Measurements from ENCODE around the gene FBLN1.
"Not testable (repeated sequence)": the region's sequence is repeated elsewhere in the genome, so short reads cannot be mapped to it uniquely, and the experiment has no call there.

The FBLN1 gene

DNA sequence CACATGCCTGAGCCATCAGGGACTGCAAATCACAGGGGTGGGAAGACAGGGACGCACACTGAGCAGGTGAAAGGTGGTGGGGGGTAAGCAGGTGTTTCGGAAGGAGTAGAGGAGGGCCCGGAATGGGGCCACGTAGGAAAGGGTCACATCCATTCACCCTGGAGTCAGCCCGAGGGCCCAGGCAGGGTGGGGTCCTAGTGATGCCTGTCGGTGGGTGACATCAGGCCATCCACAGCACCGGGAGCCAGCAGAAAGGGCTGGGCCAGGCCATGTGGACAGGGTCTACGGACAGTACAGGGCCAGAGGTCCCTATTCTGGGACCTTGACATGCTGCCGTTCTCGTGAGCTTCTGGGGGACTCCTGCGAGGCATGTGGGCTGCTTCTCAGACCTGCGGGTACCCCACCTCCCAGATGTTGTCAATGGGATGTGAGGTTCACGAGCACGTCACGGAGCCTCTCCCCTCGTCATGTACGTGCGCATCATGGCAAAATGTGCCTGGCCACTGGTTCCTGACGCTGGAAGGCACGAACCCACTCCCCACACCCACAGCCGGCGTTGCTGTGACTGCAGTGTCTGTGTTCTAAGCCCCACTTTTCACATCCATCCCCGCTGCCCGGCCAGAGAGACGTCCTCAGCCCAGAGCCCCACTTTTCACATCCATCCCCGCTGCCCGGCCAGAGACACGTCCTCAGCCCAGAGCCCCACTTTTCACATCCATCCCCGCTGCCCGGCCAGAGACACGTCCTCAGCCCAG is 84.1 kb downstream of the FBLN1 start:
- DNase-seq: no peak

DNA sequence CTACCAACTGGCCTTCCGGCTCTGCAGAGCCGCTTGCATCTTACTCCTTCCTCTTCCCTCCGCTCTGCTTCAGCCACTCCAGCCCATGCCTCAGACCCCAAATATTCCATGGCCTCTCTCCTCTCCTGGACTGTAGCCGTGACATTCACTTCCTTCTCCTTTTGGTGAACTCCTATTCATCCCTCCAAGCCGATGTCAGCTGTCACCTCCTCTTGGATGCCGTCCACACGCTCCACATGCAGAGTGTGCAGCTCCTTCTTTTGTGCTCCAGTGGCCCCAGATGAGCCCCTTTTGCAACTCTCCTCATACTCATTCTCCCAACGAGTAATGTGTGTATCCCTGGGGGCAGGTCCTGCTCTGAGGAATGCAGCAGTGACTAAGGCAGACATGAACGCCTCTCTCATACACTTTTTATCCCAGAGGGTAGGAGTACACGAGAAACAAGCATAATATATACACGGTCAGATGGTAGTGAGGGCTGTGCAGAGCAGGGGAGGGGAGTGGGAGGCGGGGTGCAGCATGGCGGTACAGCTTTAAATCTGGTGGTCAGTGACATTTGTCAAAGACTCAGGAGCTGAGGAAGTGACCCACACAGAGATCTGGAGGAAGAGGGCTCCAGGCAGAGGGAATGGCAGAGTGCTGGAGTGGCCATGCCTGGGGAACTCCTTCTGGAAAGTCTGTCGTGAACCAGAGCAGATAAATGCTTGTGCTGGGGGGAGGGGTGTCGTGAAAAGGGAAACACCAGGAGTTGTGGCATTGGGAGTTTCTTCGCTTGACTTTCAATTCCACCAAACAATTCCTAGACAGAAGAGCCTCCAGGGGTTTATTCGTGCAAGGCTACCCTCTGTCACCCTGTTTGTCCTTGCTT is 85.2 kb downstream of the FBLN1 start:
- DNase-seq: no peak

DNA sequence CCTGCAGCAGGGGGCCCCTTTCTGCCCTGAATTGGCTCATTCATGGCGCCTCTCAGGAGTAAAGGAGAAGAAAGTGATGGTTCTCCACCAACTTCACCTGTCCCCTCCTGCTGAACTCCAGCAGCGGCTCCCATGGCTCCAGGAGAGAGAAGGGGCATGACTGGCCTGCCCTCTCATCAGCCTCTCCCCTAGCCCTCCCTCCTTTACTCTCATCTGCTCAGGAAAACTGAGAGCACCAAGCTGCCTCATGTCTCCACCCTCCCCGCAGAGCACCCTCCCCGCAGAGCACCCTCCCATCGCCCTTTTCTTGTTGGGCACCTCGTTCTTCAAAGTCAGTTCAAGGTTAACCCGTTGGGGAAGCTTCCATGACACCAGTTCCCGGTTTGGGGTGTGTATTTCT is 86.9 kb downstream of the FBLN1 start:
- no peak for DNase-seq

DNA sequence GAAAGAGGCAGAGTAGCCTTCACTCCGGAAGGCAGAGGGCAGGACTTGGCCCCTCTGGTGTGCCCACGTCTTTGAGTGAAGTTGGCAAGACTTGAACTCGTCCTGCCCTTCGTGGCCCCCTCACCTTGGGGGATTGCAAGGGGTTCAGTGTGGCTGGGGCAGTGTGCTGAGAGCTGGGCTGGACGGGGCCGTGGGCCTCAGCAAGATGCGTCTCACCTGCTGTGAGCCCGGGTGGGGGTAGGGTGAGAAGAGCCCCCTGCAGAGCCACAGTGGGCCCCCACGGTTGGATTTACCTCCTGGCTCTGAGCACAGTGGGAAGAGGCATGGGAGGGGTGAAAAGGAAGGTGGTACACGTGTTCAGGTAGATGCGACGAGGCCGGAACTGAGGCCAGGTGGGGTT is 87.6 kb downstream of the FBLN1 start:
- no peak for DNase-seq

DNA sequence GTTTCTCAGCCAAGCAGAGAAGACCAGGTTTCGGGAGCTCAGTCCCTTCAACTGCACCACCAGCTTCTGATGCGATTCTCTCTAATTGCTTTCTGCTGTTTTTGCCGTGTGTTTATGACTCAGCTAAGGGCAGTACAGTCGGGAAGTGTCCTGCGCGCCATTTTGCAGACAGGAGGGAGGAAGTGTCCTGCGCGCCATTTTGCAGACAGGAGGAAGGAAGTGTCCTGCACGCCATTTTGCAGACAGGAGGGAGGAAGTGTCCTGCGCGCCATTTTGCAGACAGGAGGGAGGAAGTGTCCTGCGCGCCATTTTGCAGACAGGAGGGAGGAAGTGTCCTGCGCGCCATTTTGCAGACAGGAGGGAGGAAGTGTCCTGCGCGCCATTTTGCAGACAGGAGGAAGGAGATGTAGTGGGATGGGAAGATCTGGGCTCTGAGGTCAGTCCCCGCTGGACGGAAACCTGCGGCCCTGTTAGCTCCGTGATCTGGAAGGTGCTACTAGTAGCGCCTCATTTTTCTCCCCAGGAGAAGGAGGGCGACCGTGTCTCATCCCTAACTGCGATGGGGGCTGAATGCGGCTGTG is 89.0 kb downstream of the FBLN1 start:
- not testable (repeated sequence) for DNase-seq

DNA sequence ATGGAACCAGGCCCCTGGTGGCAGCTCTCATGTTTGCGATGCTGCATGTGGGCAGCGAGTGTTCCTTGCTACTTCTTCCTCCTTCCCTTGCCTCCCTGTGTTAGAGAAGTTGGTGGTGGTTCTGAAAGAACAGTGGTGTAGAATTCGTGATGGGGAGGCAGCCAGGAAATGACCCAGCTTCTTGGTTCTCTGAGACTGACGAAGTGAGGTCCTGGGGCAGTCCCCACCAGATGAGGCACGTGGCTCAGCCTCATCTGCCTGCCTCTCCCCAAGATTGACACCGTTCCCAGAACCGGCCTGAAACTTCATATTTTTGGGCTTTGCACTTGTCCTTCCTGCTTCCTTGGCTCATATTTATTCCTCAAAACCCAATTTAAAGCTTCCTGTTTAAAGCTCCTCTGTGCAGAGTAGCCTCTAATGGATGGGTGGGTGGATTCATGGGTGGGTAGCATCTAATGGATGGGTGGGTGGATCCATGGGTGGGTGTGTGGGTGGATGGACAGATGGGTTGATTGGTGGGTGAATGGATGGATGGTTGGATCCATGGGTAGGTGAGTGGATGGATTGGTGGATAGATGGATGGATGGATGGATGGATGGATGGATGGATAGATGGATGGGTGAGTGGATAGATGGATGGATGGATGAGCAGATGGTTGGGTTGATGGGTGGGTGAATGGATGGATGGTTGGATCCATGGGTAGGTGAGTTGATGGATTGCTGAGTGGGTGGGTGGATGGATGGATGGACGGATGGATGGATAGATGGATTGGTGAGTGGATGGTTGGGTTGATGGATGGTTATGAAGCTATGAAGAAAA is 91.6 kb downstream of the FBLN1 start:
- no peak for DNase-seq

DNA sequence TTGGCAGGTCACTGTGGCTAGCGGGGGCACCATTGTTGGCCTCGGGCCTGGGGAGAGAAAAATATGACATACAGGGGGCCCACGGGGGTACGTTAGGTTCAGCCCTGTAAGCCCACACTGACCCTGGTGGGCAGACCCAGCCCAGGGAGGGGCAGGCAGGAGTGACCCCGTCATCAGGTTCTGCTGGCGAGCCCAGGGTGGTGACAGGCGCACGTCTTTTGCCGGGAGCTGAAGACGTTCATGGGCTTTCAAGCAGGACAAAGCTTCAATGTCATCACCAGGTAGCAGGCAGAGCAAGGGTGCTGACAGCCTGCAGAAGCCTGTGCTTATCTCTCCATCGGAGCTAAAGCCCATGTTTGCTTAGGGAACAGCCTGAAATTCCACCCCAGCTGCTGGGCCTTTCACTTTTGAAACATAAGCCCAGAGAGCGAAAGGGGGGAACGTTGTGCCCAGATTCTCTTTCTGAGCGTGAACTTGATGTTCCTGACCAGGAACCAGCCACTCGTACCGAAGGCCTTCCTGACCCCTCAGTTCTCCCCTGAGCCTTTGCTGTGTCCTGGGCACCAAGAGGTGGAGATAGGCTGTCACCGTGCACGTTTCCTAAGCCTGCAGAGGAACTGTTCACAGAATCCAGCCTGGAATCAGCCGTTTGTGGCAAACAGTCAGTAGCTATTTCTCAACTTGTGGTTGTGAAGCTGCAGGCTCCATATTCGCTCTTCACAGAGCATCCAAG is 94.9 kb downstream of the FBLN1 start:
- DNase-seq: peak; percentile 16

DNA sequence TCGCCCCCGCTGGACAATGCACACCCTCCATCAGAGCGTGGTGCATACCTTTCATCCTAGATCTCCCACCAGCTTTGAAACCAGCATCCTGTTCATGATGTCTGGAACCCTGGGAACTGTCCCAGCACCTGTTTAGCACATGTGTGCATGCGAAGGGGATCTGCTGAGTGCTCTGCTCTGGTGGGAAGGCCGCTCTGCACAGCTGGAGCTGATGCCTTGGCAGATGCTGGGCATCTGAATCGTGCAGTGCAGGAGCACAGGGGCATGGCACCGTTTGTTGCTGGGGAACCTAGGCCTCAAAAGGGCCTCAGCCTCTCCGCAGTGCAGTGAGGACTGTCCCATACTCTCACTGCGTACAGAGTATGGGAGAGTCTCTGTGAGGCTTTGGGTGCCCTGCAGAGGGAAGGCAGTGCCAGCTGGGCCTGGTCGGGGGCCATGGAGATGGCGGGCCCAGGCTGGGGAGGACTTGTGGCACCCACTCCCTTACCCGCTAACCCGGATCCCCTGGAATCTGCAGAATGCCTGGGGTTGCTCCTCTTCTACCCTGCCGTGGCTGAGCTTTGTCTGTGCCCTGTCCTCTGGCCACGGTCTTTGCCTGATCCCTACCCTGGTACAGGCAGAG is 96.0 kb downstream of the FBLN1 start:
- DNase-seq: no peak

DNA sequence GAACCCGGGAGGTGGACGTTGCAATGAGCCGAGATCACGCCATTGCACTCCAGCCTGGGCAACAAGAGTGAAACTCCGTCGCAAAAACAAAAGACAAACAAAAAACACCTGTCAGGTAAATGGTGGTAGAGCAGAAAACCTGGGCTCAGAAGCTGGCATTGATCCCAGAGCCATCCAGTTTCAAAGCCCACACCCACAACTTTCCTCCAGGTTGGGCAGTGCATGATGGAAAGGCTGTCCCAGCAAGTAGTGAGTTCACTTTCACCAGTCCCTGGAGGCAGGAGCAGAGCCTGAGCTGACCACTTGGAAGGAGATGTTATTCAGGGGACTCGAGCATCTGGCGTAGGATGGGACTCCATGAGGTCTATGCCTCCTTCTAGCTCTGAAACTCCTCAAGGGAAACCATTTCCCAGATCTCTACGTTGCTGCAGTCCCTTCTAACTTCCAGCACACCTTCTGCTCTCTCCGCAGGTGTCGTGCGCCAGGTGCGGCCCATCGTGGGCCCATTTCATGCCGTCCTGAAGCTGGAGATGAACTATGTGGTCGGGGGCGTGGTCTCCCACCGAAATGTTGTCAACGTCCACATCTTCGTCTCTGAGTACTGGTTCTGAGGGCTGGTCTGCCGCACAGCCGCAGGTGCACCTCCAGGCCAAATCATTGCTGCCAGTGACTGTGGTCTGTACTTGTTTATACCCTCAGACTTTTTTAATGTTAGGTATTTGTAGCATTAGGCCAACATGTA is 97.3 kb downstream of the FBLN1 start:
- DNase-seq: no peak

DNA sequence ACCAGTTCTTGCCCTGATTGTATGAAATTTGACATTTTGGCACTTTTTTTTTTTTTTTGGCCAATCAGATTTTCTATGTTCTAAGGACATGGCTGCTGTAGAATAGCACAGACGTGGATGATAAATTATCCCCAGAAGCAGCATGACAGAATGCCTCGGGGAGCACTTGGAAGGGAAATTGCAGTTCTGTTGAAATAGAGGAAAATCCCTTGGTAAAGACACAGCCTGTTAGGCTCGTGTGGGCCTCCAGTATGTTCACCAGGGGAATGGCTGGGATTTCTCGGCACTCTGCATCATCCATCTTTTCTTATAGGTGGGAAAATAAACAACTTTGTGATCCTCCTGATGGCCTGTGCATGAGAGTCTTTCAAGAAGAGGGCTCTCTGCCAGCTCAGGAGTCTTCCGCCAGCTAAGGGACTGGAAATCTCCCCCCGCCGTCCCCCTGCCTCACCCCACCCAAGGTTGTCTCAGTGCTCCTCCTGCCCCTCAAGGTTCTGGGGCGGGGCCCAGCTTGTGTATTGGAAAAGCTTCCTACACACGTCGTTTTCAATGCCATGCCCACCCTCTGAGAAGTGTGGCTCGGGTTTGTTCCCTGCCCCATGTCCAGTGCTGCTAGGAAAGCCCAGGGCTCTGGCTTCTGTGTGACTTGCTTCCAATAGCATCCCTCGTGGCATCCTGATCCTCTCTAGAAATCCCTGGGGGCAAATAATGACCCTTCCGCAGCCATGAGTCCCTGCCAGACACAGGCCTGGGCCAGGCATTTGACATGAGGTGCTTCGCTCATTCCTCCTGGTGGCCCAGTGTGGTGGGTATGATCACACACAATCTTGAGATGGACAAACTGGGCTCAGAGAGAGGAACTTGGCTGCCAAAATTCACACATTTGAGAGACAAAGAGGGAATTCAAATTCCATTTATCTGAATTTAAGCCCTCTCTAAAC is 98.4 kb downstream of the FBLN1 start:
- DNase-seq: no peak

DNA sequence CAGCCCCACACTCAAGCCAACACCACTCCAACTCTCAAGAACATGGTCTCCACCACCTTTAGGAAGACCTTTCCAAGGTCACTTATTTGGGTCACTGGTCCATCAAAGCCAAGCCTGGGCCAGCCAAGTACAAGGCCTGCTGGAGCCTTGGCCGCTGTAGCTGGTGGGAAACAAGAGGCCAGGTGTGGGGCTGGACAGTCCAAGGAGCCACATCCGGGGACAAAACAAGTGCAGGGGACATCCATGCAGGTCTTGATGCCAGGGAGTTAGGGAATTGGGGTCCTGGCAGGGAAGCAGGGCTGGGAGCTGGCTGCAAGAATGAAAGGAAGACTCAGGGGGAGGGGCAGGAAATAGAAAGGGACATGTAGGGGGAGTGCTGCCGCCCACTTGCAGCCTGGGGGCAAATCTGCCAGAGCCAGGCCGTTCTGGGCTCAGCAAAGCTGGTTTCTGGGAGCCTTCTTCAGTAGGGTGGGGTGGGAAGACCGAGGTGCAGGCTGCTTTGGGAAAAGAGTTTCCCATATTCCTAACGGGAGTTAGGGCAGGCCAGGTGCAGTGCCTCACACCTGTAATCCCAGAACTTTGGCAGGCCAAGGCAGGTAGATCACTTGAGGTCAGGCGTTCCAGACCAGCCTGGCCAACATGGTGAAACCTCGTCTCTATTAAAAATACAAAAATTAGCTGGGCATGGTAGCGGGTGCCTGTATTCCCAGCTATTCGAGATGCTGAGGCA is 99.5 kb downstream of the FBLN1 start:
- DNase-seq: no peak

DNA sequence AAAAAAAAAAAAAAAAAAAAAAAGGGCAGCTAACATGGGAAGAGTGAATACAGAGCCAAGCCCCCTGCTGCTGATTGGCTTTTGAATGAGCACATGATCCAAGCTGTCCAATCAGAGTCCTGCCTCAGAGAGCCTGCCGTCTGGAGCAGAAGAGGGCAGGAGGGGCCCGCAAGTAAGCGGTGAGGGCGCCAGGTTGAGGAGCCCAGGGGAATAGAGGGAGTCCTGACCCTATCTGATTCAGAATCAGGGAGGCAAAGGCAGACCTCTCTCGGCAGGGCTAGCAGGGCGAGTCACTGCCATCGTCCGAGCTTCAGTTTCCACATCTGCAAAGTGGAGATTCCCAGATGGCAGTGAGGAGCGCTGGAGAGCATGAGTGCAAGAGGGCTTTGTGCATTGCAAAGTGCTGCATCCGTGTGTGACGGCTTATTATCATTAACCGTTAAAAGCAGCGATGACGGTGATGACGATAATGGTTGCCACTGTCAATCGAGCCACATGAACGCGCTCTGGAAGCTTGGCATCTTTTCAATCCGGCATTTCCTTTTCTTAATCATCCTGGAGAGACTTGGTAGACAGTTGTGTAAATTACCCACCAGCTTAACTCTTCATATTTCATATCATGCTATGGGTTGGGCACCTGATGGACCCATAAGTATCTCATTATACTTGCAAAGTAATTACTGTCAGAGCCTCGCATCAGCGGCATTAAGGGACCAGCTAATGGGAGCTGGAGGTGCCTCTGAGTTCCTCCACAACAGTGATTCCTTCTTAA is 100.3 kb downstream of the FBLN1 start:
- DNase-seq: peak; percentile 81

DNA sequence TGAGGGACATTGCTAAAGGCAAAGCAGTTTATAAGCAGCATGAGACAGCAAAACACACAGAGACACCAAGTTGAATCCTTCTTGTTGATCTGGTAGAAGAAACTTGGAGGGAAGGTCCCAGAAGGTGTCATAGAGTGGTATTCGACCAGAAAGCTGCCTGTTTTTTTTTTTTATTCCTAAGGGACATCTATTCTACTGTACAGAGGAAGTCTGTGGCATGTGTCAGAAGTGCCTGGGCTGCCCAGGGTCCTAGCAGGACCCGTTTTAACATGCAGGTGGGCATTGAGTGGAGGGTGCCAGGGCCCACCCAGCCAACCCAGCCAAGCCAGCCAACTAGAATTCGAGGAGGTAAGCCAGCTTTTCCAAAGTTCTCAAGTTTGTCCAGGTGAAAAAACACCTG is 100.9 kb downstream of the FBLN1 start:
- no peak for DNase-seq

DNA sequence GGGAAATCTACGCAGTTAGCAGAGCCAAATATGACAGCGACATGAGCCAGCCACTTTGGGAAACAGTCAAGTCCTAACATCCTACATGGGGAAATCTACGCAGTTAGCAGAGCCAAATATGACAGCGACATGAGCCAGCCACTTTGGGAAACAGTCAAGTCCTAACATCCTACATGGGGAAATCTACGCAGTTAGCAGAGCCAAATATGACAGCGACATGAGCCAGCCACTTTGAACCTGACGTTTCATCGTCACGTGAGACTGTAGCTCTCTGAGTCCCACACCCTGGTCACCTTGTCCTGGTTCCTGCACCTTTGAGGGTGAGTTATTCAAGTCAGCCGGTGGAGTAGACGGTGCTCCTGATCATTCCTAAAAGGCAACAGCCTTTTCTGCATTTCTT is 105.4 kb downstream of the FBLN1 start:
- not testable (repeated sequence) for DNase-seq

DNA sequence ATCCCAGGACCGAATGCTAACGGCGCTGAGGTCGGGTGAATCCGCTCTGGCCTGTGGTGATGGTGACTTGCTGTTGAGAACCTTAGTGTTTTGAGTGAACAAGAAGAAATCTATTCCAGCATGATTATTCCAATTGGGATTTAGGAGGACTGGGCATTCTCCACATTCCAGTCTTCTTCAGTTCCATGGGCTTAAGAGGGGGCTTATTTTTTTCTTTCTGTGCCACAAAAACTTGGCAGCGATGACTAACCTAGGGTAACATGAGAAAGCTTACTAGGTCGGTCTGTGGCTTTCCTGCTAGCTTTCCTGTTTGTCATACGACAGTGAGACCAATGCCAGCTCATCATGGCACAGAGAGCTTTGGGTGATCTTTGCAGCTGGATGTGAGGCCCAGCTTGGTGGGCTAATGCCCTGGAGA is 106.1 kb downstream of the FBLN1 start:
- DNase-seq: no peak

DNA sequence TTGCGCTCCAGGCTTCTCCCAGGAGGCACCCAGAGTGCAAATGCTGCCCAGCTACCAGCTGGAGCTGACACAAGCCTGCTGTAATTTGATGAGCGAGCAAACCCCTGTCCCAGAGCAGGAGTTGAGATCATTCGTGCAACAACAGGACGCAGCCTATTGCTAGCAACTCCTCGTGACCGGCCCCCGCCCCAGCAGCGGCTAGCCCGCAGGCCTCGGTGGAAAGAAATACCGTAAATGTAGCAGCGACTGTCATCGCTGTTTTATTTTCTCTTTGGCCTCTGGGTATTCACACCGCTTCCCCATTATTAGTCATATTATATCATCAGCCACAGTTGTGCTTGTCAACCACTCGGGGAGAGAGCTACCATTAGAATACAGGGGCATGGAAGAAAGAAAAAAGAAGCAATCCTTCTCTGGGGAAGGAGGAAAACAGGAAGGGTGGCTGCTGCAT is 109.8 kb downstream of the FBLN1 start:
- no peak for DNase-seq

DNA sequence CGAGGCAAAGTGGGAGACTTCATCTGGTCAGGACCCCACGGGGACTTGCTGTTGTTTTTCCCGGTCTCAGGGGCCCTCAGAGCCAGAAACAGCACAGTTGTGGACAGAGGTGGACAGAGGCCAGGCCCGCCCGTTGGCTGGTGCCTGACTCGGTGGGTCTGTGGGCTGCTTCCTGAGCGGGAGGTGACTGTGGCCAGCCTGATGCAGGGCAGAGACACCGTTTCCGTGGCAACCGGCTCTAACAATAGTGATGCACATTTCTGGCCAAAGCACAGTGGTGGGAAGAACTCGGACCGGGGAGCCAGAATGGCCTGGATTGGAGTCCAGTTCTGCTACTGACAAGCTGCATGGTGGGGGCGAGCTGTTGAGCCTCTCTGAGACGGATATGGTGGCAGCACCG is 110.3 kb downstream of the FBLN1 start:
- no peak for DNase-seq

DNA sequence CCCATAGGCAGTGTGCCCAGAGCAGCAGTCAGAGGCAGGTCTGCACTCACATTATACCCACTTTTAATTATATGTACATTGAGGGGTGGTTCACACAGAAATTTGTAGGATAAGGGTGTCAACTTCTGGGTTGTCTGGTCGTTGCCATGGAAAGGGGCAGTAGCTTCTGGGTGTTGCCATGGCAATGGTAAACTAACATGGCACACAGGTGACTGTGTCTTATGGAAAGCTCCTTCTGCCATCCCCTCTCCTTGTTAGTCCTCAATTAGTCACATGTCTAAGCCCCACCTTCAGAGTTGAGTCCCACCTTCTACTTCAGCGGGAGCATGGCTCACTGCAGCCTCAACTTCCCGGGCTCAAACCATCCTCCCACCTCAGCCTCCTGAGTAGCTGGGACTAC is 112.7 kb downstream of the FBLN1 start:
- no peak for DNase-seq

All from SHP77 treated with DMSO at 0.1 percent for 48 hours (cell line).